SK-N-SH treated with all-trans-retinoic acid at 6 μM for 48 hours (cell line): Measurements from ENCODE around the gene CXCL13.

Experiments
- PPARA ChIP-seq: fragments of 250-450 bp; sonication (Bioruptor Pico); IDR thresholded peaks from 2 replicates; pipeline ENCODE4 v1.5.0; 2020; ENCODE audit warnings: mild to moderate bottlenecking, borderline replicate concordance
- ZNF70 ChIP-seq: fragments of 450-650 bp; formaldehyde crosslinking; IDR thresholded peaks from 2 replicates; pipeline ENCODE4 v1.5.0; 2020; ENCODE audit warnings: mild to moderate bottlenecking, moderate library complexity

DNA sequence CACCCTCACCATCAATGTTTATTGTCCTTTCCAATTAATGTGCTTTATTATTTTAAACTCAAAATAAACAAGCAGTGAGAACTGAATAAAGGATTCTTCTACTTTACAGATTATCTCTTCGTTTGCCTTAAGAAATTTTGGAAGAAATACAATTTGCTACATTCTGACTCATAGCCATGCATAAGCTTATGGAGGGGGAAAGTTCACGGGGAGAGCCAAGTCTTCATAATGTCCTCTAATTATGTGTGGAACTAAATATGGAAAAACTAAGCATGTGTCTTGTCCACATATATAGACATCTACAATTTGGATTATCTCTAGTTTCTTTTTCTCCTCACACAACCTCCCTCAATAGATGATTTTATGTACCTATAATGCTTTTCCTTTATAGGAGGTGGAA, 17.5 kb downstream of the CXCL13 start:
- TF ChIP-seq PPARA (CRISPR knock-in tag) = no peak
- no peak for TF ChIP-seq ZNF70 (CRISPR knock-in tag)
